ENCODE data around the gene SCN3A. TPM values are rescaled to one million over a fixed set of nuclear protein-coding genes. Genes with fewer than 3 reads are reported as not detected.

The SCN3A gene
- total RNA-seq, 2 donors from 2014 or later: 0.40 to 0.80 TPM

- H3K9ac ChIP-seq (ENCODE audit: low read depth in 2 of 2, low read length in 2 of 2): no peak overlapping the region
- no peaks in the 10 kb centered on the region for H3K27me3 ChIP-seq
- no peak for DNase-seq
- intact Hi-C loops (cut with DNase I): no loop called here
- H3K4me1 ChIP-seq: no peaks in the 10 kb centered on the region
- no peak overlapping the region for H3K27ac ChIP-seq
- H3K36me3 ChIP-seq: no peaks in the 10 kb centered on the region
- H3K4me3 ChIP-seq: no peak overlapping the region
- no peak for TF ChIP-seq CTCF (IDR thresholded peaks at IDR 0.05)
- no peaks in the 10 kb centered on the region for H3K9me3 ChIP-seq
Observed at GRCh38 chr2:165126244-165126643, 77.6 kb downstream of the SCN3A start.

GRCh38 chr2:165122521-165122920 is 81.3 kb downstream of the SCN3A start:
- no peaks in the 10 kb centered on the region for H3K9me3 ChIP-seq
- H3K9ac ChIP-seq (ENCODE audit: low read depth in 2 of 2, low read length in 2 of 2): no peak overlapping the region
- no peak for TF ChIP-seq CTCF (IDR thresholded peaks at IDR 0.05)
- no peaks in the 10 kb centered on the region for H3K36me3 ChIP-seq
- no peaks in the 10 kb centered on the region for H3K4me1 ChIP-seq
- H3K27me3 ChIP-seq: no peaks in the 10 kb centered on the region
- H3K27ac ChIP-seq: no peak overlapping the region
- DNase-seq: no peak
- intact Hi-C loops (cut with DNase I): no loop called here
- no peak overlapping the region for H3K4me3 ChIP-seq

- Histone ChIP-seq H3K9me3 (no peaks in the 10 kb centered on the region), H3K36me3 (no peaks in the 10 kb centered on the region), H3K27ac (no peak overlapping the region), H3K4me1 (no peaks in the 10 kb centered on the region), H3K4me3 (no peak overlapping the region), H3K27me3 (no peaks in the 10 kb centered on the region), H3K9ac (ENCODE audit: low read depth in 2 of 2, low read length in 2 of 2) (no peak overlapping the region)
- intact Hi-C loops (cut with DNase I): no loop called here
- TF ChIP-seq CTCF (IDR thresholded peaks at IDR 0.05): no peak
- DNase-seq: no peak
Observed at GRCh38 chr2:165120740-165121467, 82.9 kb downstream of the SCN3A start.

- no peak for DNase-seq
- intact Hi-C loops (cut with DNase I): no loop called here
- no peak for TF ChIP-seq CTCF (IDR thresholded peaks at IDR 0.05)
Observed at GRCh38 chr2:165115258-165115657, 88.6 kb downstream of the SCN3A start.

GRCh38 chr2:165114346-165114939 is 89.4 kb downstream of the SCN3A start:
- Histone ChIP-seq H3K27me3 (no peaks in the 10 kb centered on the region), H3K9me3 (no peaks in the 10 kb centered on the region), H3K4me3 (no peak overlapping the region), H3K4me1 (no peaks in the 10 kb centered on the region), H3K27ac (no peak overlapping the region), H3K36me3 (no peaks in the 10 kb centered on the region), H3K9ac (ENCODE audit: low read depth in 2 of 2, low read length in 2 of 2) (no peak overlapping the region)
- no peak for TF ChIP-seq CTCF (IDR thresholded peaks at IDR 0.05)
- intact Hi-C loops (cut with DNase I): no loop called here
- no peak for DNase-seq

More at GRCh38 chr2:165115258-165115657, 88.6 kb downstream of the SCN3A start:
- H3K9ac ChIP-seq (ENCODE audit: low read depth in 2 of 2, low read length in 2 of 2): no peak overlapping the region
- no peak overlapping the region for H3K4me3 ChIP-seq
- no peaks in the 10 kb centered on the region for H3K36me3 ChIP-seq
- H3K9me3 ChIP-seq: no peaks in the 10 kb centered on the region
- no peaks in the 10 kb centered on the region for H3K4me1 ChIP-seq
- no peak overlapping the region for H3K27ac ChIP-seq
- H3K27me3 ChIP-seq: no peaks in the 10 kb centered on the region
